NCI-H187 treated with DMSO at 0.1 percent for 48 hours (cell line): ENCODE results near the gene DDX3X.
"Not testable (repeated sequence)": the region's sequence is repeated elsewhere in the genome, so short reads cannot be mapped to it uniquely, and the experiment has no call there.

Experiments used
- DNase-seq: peaks from one replicate; lab custom pipeline; 2025; lab: John Stamatoyannopoulos, UW

The DDX3X gene

GRCh38 chrX:41329101-41329500 lies 4.9 kb upstream of the DDX3X start:
- DNase-seq: no peak

DNA sequence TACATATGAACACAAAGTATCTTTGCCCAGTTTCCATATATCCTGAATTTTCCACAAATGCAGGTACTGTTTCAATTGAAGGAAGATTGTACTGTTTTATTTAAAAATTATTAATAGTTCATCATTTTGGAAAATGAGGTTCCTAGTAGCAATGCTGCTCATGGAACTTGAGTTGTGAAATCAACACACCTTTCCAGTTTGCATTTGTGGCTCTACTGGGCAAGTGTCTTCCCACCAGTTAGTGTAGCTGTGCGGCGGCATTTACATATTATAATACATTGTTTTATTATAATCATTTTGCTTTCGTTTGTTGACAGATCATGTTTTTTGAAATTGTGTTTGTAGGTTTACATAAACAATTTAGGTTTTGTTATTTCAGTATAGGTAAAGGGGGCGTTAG lies 2.0 kb upstream of the DDX3X start:
- DNase-seq: no peak

GRCh38 chrX:41332408-41333002 lies 1.5 kb upstream of the DDX3X start:
- no peak for DNase-seq

DNA sequence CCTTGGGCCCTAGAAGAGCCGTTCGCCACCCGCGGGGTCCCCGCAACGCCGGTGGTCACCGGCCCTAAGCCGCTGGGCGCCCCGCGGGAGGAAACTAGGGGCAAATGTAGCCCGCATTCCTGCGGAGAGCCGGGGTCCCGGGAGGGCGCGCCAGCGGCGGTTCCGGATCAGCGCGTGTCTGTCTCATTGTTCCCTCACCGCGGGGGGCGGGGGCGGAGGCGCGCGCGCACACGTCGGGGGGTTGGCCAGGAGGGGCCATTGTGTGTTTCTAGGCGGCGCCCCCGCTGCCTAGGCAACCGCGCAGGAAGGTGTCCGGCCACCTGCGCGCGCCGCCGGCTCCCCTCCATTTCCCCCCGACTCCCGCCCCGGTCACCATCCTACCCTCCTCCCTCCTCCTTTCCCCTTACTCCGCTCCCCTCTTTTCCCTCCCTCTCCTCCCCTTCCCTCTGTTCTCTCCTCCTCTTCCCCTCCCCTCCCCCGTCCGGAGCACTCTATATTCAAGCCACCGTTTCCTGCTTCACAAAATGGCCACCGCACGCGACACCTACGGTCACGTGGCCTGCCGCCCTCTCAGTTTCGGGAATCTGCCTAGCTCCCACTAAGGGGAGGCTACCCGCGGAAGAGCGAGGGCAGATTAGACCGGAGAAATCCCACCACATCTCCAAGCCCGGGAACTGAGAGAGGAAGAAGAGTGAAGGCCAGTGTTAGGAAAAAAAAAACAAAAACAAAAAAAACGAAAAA lies 789 bp upstream of the DDX3X start:
- peak; percentile 67 for DNase-seq

DNA sequence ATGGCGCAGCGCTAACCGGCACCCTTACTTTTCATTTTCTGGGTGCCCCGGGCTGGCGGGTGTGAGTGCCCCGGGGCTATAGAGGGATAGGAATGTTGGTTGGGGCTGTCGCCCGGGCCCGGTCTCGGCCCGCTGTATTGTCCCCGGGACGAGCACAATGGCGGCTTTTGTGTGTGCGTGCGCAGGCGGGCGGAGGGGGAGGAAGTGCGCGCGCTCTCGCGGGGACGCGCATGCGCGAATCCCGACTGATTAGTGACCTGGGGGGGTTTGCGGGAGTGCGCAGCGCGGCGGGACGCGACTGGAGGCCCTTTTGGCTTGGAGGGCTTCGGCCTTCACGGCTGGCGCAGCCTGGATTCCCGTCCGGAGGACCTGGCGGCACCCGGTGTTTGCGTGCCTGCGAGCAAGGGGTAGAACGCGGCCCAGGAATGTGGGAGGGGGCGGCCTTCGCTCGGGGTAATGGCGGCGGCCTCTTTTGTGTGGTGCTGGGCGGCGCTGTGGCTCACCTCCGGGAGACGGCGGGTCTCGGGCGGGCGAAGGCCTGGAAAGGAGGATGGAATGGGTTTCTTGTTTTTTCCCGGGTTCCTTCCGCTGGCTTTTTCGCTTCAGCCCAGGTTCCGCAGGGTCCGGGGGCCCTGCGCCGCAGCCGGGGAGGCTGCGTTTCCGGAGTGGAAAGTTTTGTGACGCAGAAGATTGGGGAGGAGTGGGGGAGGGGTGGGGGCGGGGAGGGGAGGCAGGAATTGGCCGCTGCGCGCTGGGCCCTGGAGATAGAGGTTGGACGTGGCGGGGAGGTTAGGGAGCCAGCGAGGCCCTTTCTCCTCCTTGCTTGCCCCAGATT lies 618 bp downstream of the DDX3X start:
- DNase-seq: peak; percentile 15

- DNase-seq: no peak
These were observed 1.4 kb downstream of the DDX3X start for GRCh38 chrX:41335198-41335957.

DNA sequence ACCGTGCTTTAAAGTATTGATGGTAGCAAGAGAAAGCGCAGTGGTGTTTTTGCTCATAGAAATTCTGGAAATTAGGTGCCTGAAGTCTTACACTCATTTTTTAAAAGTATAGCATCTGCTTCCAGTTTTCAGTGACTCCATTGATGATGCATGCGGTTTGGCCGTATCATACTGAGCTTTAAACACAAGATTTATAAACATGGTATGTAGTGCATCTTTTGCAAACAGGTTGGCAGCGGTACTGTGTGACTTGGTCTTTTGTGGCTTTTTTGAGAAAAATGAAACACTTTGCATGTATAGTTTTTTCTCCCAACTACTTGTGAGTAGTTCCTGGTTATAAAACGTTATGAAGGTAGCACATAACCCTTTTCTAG lies 2.0 kb downstream of the DDX3X start:
- no peak for DNase-seq

DNA sequence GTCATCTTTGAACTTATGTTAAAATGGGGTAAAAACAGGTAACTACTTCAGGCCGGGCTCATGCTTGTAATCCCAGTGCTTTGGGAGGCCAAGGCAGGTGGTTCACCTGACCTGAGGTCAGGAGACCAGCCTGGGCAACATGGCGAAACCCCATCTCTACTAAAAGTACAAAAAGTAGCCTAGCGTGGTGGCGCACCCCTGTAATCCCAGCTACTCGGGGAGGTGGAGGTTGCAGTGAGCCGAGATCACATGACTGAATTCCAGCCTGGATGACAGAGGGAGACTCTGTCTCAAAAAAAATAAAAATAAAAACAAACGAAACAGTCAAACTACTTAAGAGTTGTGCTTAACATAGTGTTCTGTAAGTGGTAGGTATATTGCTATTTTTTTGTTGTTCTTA lies 2.5 kb downstream of the DDX3X start:
- DNase-seq: no peak

GRCh38 chrX:41337140-41337539 lies 3.2 kb downstream of the DDX3X start:
- no peak for DNase-seq

DNA sequence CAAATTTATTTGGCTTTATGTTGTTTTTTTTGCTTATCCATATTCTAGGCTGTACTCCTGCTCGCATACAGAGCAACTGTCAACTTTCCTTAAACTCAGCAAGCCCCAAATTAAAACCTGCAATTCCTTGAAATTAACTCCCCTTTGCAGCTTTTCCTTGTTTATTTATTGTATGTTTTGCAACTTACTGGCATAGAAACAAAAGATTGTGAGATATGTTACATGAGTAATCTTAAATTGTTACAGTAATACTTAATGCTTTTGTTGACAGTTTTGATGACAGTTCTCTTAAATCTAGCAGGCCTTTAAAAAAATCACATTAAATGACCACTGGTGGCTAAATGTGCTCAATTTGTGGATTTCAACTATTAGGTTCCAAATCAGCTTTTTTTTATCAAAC lies 4.5 kb downstream of the DDX3X start:
- DNase-seq: no peak

DNA sequence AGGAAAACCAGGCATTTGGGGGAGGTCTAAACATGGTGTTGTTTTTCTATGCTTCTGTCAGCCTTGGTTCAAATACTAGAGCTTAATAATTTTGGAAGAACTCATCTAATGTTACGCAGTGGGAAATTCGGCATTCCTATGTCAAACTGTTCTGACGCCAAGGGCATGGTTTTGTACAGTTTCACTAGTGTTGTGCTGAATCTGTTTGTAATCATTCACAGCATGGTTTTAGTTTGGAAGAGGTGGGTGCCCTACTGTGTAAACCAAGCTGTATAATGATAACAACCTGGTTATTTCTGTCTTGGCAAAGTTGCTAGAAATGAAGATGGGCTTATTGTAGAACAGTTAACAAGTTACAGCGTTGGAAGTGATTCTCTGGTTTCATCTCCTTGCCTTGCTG lies 5.2 kb downstream of the DDX3X start:
- no peak for DNase-seq

GRCh38 chrX:41344053-41344452 lies 10.1 kb downstream of the DDX3X start:
- DNase-seq: no peak

GRCh38 chrX:41347186-41347585 lies 13.2 kb downstream of the DDX3X start:
- DNase-seq: no peak

GRCh38 chrX:41348551-41348950 lies 14.6 kb downstream of the DDX3X start:
- no peak for DNase-seq

DNA sequence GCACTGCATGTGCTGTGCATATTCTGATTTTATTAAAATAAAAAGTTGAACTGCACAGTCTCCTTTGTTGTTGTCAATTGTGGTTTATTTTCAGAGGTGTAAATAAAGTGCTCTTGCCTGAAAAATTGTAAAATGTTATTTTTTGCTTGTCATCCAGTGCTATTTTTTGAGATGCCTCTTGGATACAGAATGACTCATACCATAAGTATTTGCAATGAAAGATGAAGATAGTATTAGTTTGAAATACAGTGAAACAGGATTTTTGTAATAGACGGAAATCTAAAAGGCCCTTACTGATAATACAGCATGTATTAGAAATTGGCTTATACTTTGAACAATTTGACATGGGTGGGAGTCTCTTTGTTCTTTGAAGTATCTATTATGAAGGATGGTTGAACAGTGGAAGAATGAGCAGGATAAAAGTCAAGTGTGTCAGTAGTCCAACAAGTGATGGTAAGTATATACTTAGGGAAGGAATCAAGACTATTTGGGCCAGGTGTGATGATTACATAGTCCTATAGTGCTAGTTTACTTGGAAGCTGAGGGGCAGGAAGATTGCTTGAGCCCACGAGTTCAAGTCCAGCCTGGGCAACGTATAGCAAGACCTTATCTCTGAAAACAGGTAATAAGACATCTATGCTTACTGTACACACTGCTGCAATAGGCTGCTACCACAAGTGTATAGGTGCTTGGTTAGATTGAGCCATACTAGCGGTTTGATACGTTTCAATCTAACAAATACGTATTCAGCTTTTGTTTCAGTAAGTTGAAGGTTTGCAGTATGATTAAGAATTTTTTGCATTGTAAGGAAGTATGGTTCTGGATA lies 16.4 kb downstream of the DDX3X start:
- DNase-seq: no peak

- no peak for DNase-seq
These were observed 17.1 kb downstream of the DDX3X start for GRCh38 chrX:41350976-41351569.

DNA sequence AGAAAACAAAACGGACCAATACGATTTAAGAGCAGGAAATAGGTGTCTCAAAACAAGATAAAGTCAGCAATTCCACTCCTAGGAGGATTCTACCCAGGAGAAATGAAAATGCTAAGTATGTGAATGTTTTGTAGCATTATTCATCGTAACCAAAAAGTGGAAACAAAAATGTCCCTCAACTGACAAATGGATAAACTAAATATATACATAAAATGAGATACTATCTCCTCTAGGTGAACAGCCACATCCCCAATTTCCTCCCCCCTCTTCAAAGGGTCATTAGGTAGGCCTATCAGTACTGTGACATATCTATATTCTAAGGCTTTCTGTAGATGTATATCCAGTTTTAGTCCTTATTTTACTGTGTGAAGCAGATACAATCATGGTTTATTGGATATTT lies 18.0 kb downstream of the DDX3X start:
- no peak for DNase-seq

DNA sequence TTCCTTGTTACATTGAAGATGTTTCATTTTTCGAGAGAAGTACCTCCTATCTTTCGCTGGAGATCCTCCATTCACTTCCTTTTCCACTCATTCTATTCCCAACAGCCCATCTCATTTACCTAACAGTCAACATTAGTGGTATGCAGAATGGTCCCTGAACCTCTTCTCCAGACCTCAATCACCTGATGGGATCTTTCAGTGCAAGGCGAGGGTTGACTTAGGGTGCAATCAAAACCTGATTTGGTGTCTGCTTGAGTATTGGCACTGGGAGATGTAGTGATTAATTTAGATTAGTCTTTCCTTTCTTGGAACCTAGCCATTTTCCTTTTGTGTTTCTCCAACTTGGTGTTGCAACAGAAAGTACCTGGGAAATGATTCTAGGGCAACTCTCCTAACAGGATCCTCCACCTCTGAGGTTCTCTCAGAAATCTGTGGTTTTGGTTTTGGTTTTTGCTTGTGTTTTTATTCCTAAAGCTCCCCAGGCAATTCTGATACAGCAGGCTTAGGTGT lies 18.4 kb downstream of the DDX3X start:
- no peak for DNase-seq

DNA sequence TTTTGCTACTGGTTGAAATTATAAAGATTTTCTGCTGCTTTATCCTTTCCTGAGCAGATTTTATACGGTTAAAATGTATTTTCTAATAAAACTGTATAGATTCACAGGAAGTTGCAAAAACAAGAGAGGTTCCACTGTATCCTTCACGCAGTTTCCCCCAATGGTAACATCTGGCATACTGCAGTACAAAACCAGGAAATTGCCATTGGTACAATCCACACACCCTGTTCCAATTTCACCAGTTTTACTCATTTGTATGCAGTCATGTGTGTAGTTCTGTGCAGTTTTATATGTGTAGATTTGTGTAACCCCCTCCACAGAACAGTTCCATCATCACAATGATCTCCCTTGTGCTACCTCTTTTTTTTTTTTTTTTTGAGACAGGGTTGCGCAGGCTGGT lies 20.0 kb downstream of the DDX3X start:
- DNase-seq: no peak

- DNase-seq: no peak
These were observed 35.2 kb downstream of the DDX3X start for GRCh38 chrX:41369152-41369551.

- DNase-seq: not testable (repeated sequence)
These were observed 37.6 kb downstream of the DDX3X start for GRCh38 chrX:41371575-41371974.
